HG02678 (cell line): ENCODE data around the gene CASP7.

Source experiments
- ATAC-seq: cut with Tn5 transposase; IDR thresholded peaks from one replicate; pipeline ENCODE4 v1.9.1; 2021; ENCODE audit warnings: mild to moderate bottlenecking, moderate library complexity; ENCODE audit not compliant: unreplicated experiment

CASP7 gene

GRCh38 chr10:113665806-113666354 is 13.8 kb upstream of the CASP7 start:
- no peak for ATAC-seq

GRCh38 chr10:113666682-113667252 is 12.9 kb upstream of the CASP7 start:
- peak; percentile 80 for ATAC-seq

- peak; percentile 22 for ATAC-seq
Measured at GRCh38 chr10:113680190-113681111, 739 bp downstream of the CASP7 start.

GRCh38 chr10:113681533-113682470 is 2.1 kb downstream of the CASP7 start:
- peak; percentile 54 for ATAC-seq

GRCh38 chr10:113683300-113683699 is 3.6 kb downstream of the CASP7 start:
- no peak for ATAC-seq

- no peak for ATAC-seq
Measured at GRCh38 chr10:113686028-113686427, 6.3 kb downstream of the CASP7 start.

- ATAC-seq, result no peak
Measured at GRCh38 chr10:113687037-113687436, 7.3 kb downstream of the CASP7 start.

GRCh38 chr10:113689057-113689456 is 9.3 kb downstream of the CASP7 start:
- no peak for ATAC-seq

GRCh38 chr10:113689574-113689973 is 9.9 kb downstream of the CASP7 start:
- no peak for ATAC-seq

GRCh38 chr10:113690749-113691148 is 11.0 kb downstream of the CASP7 start:
- ATAC-seq, result no peak

- ATAC-seq, result no peak
Measured at GRCh38 chr10:113691381-113691780, 11.7 kb downstream of the CASP7 start.

GRCh38 chr10:113692271-113692670 is 12.6 kb downstream of the CASP7 start:
- ATAC-seq, result no peak

GRCh38 chr10:113693348-113693747 is 13.6 kb downstream of the CASP7 start:
- ATAC-seq, result no peak

- ATAC-seq, result no peak
Measured at GRCh38 chr10:113695691-113696090, 16.0 kb downstream of the CASP7 start.

GRCh38 chr10:113697595-113697994 is 17.9 kb downstream of the CASP7 start:
- ATAC-seq, result no peak

- ATAC-seq, result no peak
Measured at GRCh38 chr10:113704637-113705343, 25.1 kb downstream of the CASP7 start.

- no peak for ATAC-seq
Measured at GRCh38 chr10:113705344-113705652, 25.6 kb downstream of the CASP7 start.

- ATAC-seq, result no peak
Measured at GRCh38 chr10:113706623-113707022, 26.9 kb downstream of the CASP7 start.

- ATAC-seq, result no peak
Measured at GRCh38 chr10:113708640-113709039, 28.9 kb downstream of the CASP7 start.

GRCh38 chr10:113709221-113709838 is 29.6 kb downstream of the CASP7 start:
- no peak for ATAC-seq
